Heart right ventricle (tissue), 16 donors: ENCODE data around the gene DNAJB14. TPM values are rescaled to one million over a fixed set of nuclear protein-coding genes. Genes with fewer than 3 reads are reported as not detected.
"Not testable (repeated sequence)": the region's sequence is repeated elsewhere in the genome, so short reads cannot be mapped to it uniquely, and the experiment has no call there.

Experiments
- ATAC-seq, 8 donors: fragments of 200-7000 bp; cut with Tn5 transposase; one replicate each; pipeline ENCODE4 v1.9.1; 2020; ENCODE audit warnings: mild to moderate bottlenecking in 8 of 8, moderate library complexity in 8 of 8, moderate number of reproducible peaks in 1 of 8
- DNase-seq, 2 donors: peaks; one replicate each; pipeline ENCODE4 v3.0.0-alpha.2; 2020
- H3K27ac ChIP-seq, 10 donors: fragments of 200-600 bp; sonication (generic) in 2 of 10; one replicate each; pipeline versions ENCODE4 v1.5.0 to v1.8.0; 2020 to 2022; ENCODE audit warnings: mild to moderate bottlenecking in 3 of 10
- H3K27me3 ChIP-seq, 7 donors: fragments of 200-600 bp; one replicate each; pipeline ENCODE4 v1.8.0; 2021 to 2022; ENCODE audit warnings: mild to moderate bottlenecking in 2 of 7
- H3K36me3 ChIP-seq, 9 donors: fragments of 200-600 bp; sonication (generic) in 1 of 9; one replicate each; pipeline versions ENCODE4 v1.5.0 to v1.8.0; 2020 to 2022; ENCODE audit warnings: mild to moderate bottlenecking in 2 of 9
- H3K4me1 ChIP-seq, 9 donors: fragments of 200-600 bp; sonication (generic) in 1 of 9; one replicate each; pipeline versions ENCODE4 v1.5.0 to v1.8.0; 2020 to 2022; ENCODE audit warnings: mild to moderate bottlenecking in 4 of 9
- H3K4me3 ChIP-seq, 10 donors: fragments of 200-600 bp; sonication (generic) in 2 of 10; one replicate each; pipeline versions ENCODE4 v1.5.0 to v1.8.0; 2020 to 2022; ENCODE audit warnings: mild to moderate bottlenecking in 7 of 10, moderate library complexity in 2 of 10
- H3K9me3 ChIP-seq, 11 donors: fragments of 200-600 bp in 10 of 11; sonication (generic) in 2 of 11; one replicate each; pipeline versions ENCODE4 v1.5.0 to v1.8.0; 2013 to 2022; ENCODE audit warnings: mild to moderate bottlenecking in 2 of 11, control low read depth in 1 of 11, moderate library complexity in 1 of 11
- CTCF ChIP-seq, 9 donors: fragments of 200-600 bp; sonication (generic) in 2 of 9; IDR thresholded peaks; one replicate each; pipeline versions ENCODE4 v1.5.0 to v1.8.0; 2021 to 2022; ENCODE audit warnings: antibody characterized with exemption in 9 of 9, mild to moderate bottlenecking in 5 of 9, moderate library complexity in 1 of 9
- WGBS, 2 donors: extraction: QIAGEN DNeasy Blood & Tissue Kit; methylation state at CpG; one replicate each; pipeline ENCODE4 v1.1.7; 2013; ENCODE audit warnings: inconsistent platforms in 1 of 2; 5-methylcytosine and 5-hydroxymethylcytosine counted together
- intact Hi-C, 10 donors: fragments of 100-400 bp; cut with DNase I; formaldehyde crosslinking; loops; one replicate each; pipeline versions ENCODE4 v1.11.1 to v1.14.2; 2022
- polyA plus RNA-seq, 2 donors: library from polyadenylated mRNA; stranded (reverse); fragments of 200-250 nt; gene quantifications; one replicate each; pipeline ENCODE4 v1.2.3, GENCODE V29; 2013
- total RNA-seq, 10 donors: library from RNA; stranded (reverse); fragmentation: NEBNext Ultra II Directional in 3 of 10; extraction: Animal tissue kit (Norgen Biotek cat#: 25700) in 3 of 10; gene quantifications; one replicate each; pipeline versions ENCODE4 v1.2.1 to v1.2.4, GENCODE V29; 2021 to 2023
- donor health status: Arrhythmogenic right ventricular cardiomyopathy.
- donor health status: ischemic (EF 13 %, LVEDD 7.1; RV severe dilation, severe dysfunction).
- donor health status: healthy with polysubstance abuse.
- donor health status: DM: no; HTN: yes; CAD: no.
- donor health status: DM: no; HTN: no; CAD: no.
- donor health status: ischemic (EF 25% LVEDD 6.9; RV normal size, moderate dysfunction).
- donor health status: ischemic (EF 25% LVEDD 5.7; RV mildly dilated, moderate dysfunction).
- donor health status: healthy.
- donor health status: DM: yes; HTN: yes; CAD: no.
- donor health status: Ischemic cardiomyopathy.
- donor health status: ischemic (EF 35%, LVEDD 5.7; RV mildly dilated, moderate dysfunction).
- donor health status: nonischemic (EF 11% LVEDD 7.7; RV severe dilation, severe dysfunction).
- donor health status: DM: yes; HTN: yes; CAD: no.
- donor health status: PGD.
- donor health status: ischemic (EF 29% LVEDD 5.4; RV normal size, mild dysfunction).
- donor health status: nonischemic (EF 23%, LVEDD 6.1; RV moderate dilation, normal function).

The DNAJB14 gene
- total and polyA plus RNA-seq, 12 donors, result 4.7 to 25.9 (median 19.6) TPM

GRCh38 chr4:99960648-99961047 is 14.2 kb upstream of the DNAJB14 start:
- peaks cover 0 to 4% (median 0%) of the 10 kb centered on the region in 7 donors for H3K27me3 ChIP-seq
- intact Hi-C loops, result no loop called here
- H3K9me3 ChIP-seq, result peaks cover 0 to 3% (median 0%) of the 10 kb centered on the region in 11 donors
- WGBS, 2 donors, result 85 to 90% methylated on average over 2 of the region's 2 CpGs
- no peak overlapping the region for H3K4me3 ChIP-seq
- H3K27ac ChIP-seq, result no peak overlapping the region
- no peak for ATAC-seq
- no peak for DNase-seq
- no peak for TF ChIP-seq CTCF (IDR thresholded peaks at IDR 0.05)
- H3K36me3 ChIP-seq, result no peaks in the 10 kb centered on the region
- H3K4me1 ChIP-seq, result no peaks in the 10 kb centered on the region

GRCh38 chr4:99958207-99958606 is 11.8 kb upstream of the DNAJB14 start:
- 93% methylated on average over 3 of the region's 3 CpGs for WGBS, 2 donors
- H3K27ac ChIP-seq, H3K4me1 ChIP-seq, ATAC-seq, H3K4me3 ChIP-seq, H3K9me3 ChIP-seq, DNase-seq, H3K27me3 ChIP-seq, H3K36me3 ChIP-seq: not testable (repeated sequence)
- intact Hi-C loops, result loop anchor here in 1 of 10 donors (5.0 kb wide), 1 partner anchor 391 kb away; no protein-coding TSS in a partner anchor

- H3K4me3 ChIP-seq, result peak overlapping the region; percentile 67 to 95 (median 80)
- peaks cover 0 to 12% (median 0%) of the 10 kb centered on the region in 9 donors for H3K36me3 ChIP-seq
- DNase-seq (no peak), ATAC-seq (no peak)
- H3K4me1 ChIP-seq, result peaks cover 3 to 38% (median 30%) of the 10 kb centered on the region in 9 donors
- 0% methylated on average over 8 of the region's 8 CpGs for whole genome bisulfite sequencing, 2 donors
- H3K27ac ChIP-seq, result peak overlapping the region; percentile 65 to 96 (median 88)
- H3K27me3 ChIP-seq, result no peaks in the 10 kb centered on the region
- TF ChIP-seq CTCF (IDR thresholded peaks at IDR 0.05), result no peak
- H3K9me3 ChIP-seq, result no peaks in the 10 kb centered on the region
- intact Hi-C loops, result loop anchor here in 3 of 10 donors (2.0 to 5.0 kb wide), 2 partner anchors 388 to 389 kb away; partner anchors contain the start of gene TRMT10A (in 2 of the 3)
Measured at GRCh38 chr4:99950913-99951254, 4.5 kb upstream of the DNAJB14 start.

- intact Hi-C loops, result loop anchor here (2.0 to 10.0 kb wide), 9 partner anchors 53 to 388 kb away; partner anchors contain the start of genes TRMT10A (in 6 of the 10), DAPP1 (in 3 of the 10) and LAMTOR3 (in 3 of the 10)
- H3K4me3 ChIP-seq, result peak within 1 kb of the TSS; percentile 67 to 95 (median 80)
- H3K9me3 ChIP-seq, result no peaks in the 10 kb centered on the region
- TF ChIP-seq CTCF (IDR thresholded peaks at IDR 0.05), result peak in 1 of 9 donors; percentile 11
- no peaks in the 10 kb centered on the region for H3K27me3 ChIP-seq
- ATAC-seq (peak; percentile 89 to 96 (median 95)), DNase-seq (peak; percentile 98 to 99)
- 0 to 1% methylated on average over 71 to 76 of the region's 76 CpGs for WGBS, 2 donors
- peaks cover 3 to 43% (median 35%) of the 10 kb centered on the region in 9 donors for H3K4me1 ChIP-seq
- peak within 1 kb of the TSS; percentile 65 to 96 (median 88) for H3K27ac ChIP-seq
- peaks cover 0 to 12% (median 0%) of the 10 kb centered on the region in 9 donors for H3K36me3 ChIP-seq
Measured at GRCh38 chr4:99949999-99950912, 3.8 kb upstream of the DNAJB14 start, which contains the start of gene H2AZ1. Gene H2AZ1 (minus strand): TSS chr4:99950275. CDS start chr4:99950170, 105 bp downstream.
